ENCODE results near the gene FNBP1. TPM values are rescaled to one million over a fixed set of nuclear protein-coding genes. Genes with fewer than 3 reads are reported as not detected.

Gene FNBP1
- total RNA-seq, 1 experiment from 2014 or later = 36.5 TPM

- Histone ChIP-seq H2AFZ (ENCODE audit: low read length) (no peak overlapping the region), H3K56ac (ENCODE audit: insufficient read length, low read depth, low read length) (no peak overlapping the region), H3T11ph (ENCODE audit: low read length) (no peak overlapping the region), H4K5ac (ENCODE audit: insufficient read length, low read depth, low read length) (no peak overlapping the region), H2BK5ac (ENCODE audit: insufficient read length, low read length) (no peak overlapping the region), H2BK120ac (ENCODE audit: low read depth, low read length, poor library complexity, severe bottlenecking) (no peak overlapping the region), H4K20me1 (ENCODE audit: control insufficient read depth, insufficient read depth, insufficient read length) (no peaks in the 10 kb centered on the region), H3K23me2 (ENCODE audit: insufficient read length, low read depth, low read length, poor library complexity, severe bottlenecking) (no peaks in the 10 kb centered on the region), H4K91ac (ENCODE audit: insufficient read length, low read depth, low read length) (no peak overlapping the region), H3K9ac (ENCODE audit: extremely low read depth, insufficient read length, low read length) (no peak overlapping the region), H3K23ac (ENCODE audit: insufficient read length, low read depth, low read length) (no peak overlapping the region), H3K4me1 (ENCODE audit: insufficient read depth, low read length) (no peaks in the 10 kb centered on the region; the same call in 1 of the 2 replicates), H3K4ac (ENCODE audit: low read depth, low read length) (no peak overlapping the region), H3K79me1 (ENCODE audit: insufficient read depth, low read depth, low read length, poor library complexity, severe bottlenecking) (no peaks in the 10 kb centered on the region), H2BK15ac (ENCODE audit: low read depth, low read length) (no peak overlapping the region), H2AK5ac (ENCODE audit: insufficient read length, low read length) (no peak overlapping the region), H3K79me2 (ENCODE audit: insufficient read depth, low read length) (no peaks in the 10 kb centered on the region), H3K27ac (ENCODE audit: insufficient read length, low read depth, low read length) (no peak overlapping the region), H2BK12ac (ENCODE audit: insufficient read length, low read depth, low read length) (no peak overlapping the region), H3K27me3 (ENCODE audit: insufficient read depth, low read length) (no peaks in the 10 kb centered on the region), H3K4me2 (ENCODE audit: insufficient read depth, insufficient read length, low read length) (no peak overlapping the region), H4K8ac (replicated peaks; ENCODE audit: insufficient read length, low read depth, low read length) (no peak overlapping the region), H2BK20ac (ENCODE audit: low read depth, low read length, poor library complexity, severe bottlenecking) (no peak overlapping the region), H3K18ac (ENCODE audit: insufficient read length, low read depth, low read length) (no peak overlapping the region), H3K14ac (ENCODE audit: insufficient read depth, low read length) (no peak overlapping the region), H3K9me3 (ENCODE audit: control insufficient read depth, low read depth, low read length) (no peaks in the 10 kb centered on the region)
- H3K27ac Mint-ChIP-seq = no peak overlapping the region; a peak in 1 of 7 replicates
- H3K4me3 Mint-ChIP-seq = no peak overlapping the region
- WGBS (ENCODE audit: extremely low coverage, insufficient read length, low lambda C conversion rate) = no CpG with 5 or more reads among the region's 9 CpGs
- no peaks in the 10 kb centered on the region for H3K27me3 Mint-ChIP-seq (ENCODE audit: low read depth)
- H3K36me3 Mint-ChIP-seq (ENCODE audit: insufficient read depth in 1 of 3, low read depth in 3 of 3) = peaks cover 5 to 20% (median 17%) of the 10 kb centered on the region in 3 experiments; a peak in 6 of 7 replicates
- H3K4me1 Mint-ChIP-seq = peaks cover 16 to 17% of the 10 kb centered on the region in 2 experiments
- TF ChIP-seq CTCF (conservative IDR thresholded peaks at IDR 0.05) = no peak
- no peaks in the 10 kb centered on the region for H3K9me3 Mint-ChIP-seq
- no peak for DNase-seq
Measured at GRCh38 chr9:129929496-129930125, 113.4 kb downstream of the FNBP1 start.
